ENCODE data around the gene TUBA4A. TPM values are rescaled to one million over a fixed set of nuclear protein-coding genes. Genes with fewer than 3 reads are reported as not detected.

Gene TUBA4A
- total and polyA plus RNA-seq, 2 of the 8 experiments (the other 6 are each of a cell fraction or from before 2014, with no cell fraction given): 67.3 to 172 TPM

- no peaks in the 10 kb centered on the region for H3K79me1 ChIP-seq (ENCODE audit: low read depth, low read length)
- H3K14ac ChIP-seq (ENCODE audit: insufficient read length): no peak overlapping the region
- H2AFZ ChIP-seq (ENCODE audit: low read length): no peak overlapping the region
- TF ChIP-seq SRF (IDR thresholded peaks at IDR 0.05; ENCODE audit: low read depth, low read length) (no peak), HDAC2 (IDR thresholded peaks at IDR 0.05; ENCODE audit: borderline replicate concordance in 1 of 2, low read depth in 2 of 2, low read length in 2 of 2) (no peak), USF2 (IDR thresholded peaks at IDR 0.05; ENCODE audit: low read length) (no peak), TCF12 (IDR thresholded peaks at IDR 0.05; ENCODE audit: low read depth, low read length) (no peak), EP300 (IDR thresholded peaks at IDR 0.05; ENCODE audit: borderline replicate concordance in 1 of 2, low read depth in 2 of 2, low read length in 2 of 2) (no peak), BRCA1 (IDR thresholded peaks at IDR 0.05; ENCODE audit: low read depth, low read length) (no peak)
- TF ChIP-seq, protein P1, sequence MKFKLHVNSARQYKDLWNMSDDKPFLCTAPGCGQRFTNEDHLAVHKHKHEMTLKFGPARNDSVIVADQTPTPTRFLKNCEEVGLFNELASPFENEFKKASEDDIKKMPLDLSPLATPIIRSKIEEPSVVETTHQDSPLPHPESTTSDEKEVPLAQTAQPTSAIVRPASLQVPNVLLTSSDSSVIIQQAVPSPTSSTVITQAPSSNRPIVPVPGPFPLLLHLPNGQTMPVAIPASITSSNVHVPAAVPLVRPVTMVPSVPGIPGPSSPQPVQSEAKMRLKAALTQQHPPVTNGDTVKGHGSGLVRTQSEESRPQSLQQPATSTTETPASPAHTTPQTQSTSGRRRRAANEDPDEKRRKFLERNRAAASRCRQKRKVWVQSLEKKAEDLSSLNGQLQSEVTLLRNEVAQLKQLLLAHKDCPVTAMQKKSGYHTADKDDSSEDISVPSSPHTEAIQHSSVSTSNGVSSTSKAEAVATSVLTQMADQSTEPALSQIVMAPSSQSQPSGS (IDR thresholded peaks at IDR 0.05; ENCODE audit: low read length): no peak
- ChIA-PET POLR2A (ENCODE audit: partially characterized antibody) (no interaction called here), CTCF (ENCODE audit: partially characterized antibody) (interaction anchor here (1.3 to 2.9 kb wide), 2 partner anchors 10 to 23 kb away, joined by 3 to 12 read pairs; no protein-coding TSS in a partner anchor)
- H2AK5ac ChIP-seq (ENCODE audit: low read depth, low read length): no peak overlapping the region
- H3K27ac ChIP-seq (ENCODE audit: low read depth, low read length): no peak overlapping the region
- no peaks in the 10 kb centered on the region for H4K20me1 ChIP-seq (replicated peaks in 1 of 2; ENCODE audit: control insufficient read depth in 1 of 2, insufficient read depth in 2 of 2, low read length in 2 of 2)
- H3K23me2 ChIP-seq (ENCODE audit: low read depth, low read length): no peaks in the 10 kb centered on the region
- H4K91ac ChIP-seq (replicated peaks; ENCODE audit: insufficient read length, low read length): no peak overlapping the region
- H3K4me1 ChIP-seq (replicated peaks in 1 of 4; ENCODE audit: control insufficient read depth in 3 of 4, insufficient read depth in 4 of 4, low read length in 3 of 4): peaks cover 0 to 3% (median 0%) of the 10 kb centered on the region in 4 experiments; a peak in 2 of 7 replicates
- no peaks in the 10 kb centered on the region for H3K36me3 ChIP-seq (ENCODE audit: control insufficient read depth in 2 of 4, insufficient read depth in 4 of 4, low read length in 3 of 4)
- DNase-seq (ENCODE audit: low read depth in 1 of 2, low spot score in 2 of 2) (no peak), FAIRE-seq (no peak)
- no peak overlapping the region for H3K56ac ChIP-seq (replicated peaks; ENCODE audit: insufficient read length, low read depth, low read length)
- H3K4me2 ChIP-seq (ENCODE audit: insufficient read depth in 1 of 2, low read depth in 2 of 2, low read length in 2 of 2): no peak overlapping the region
- no peak overlapping the region for H4K8ac ChIP-seq (ENCODE audit: extremely low read depth, insufficient read depth, low read length)
- WGBS, 2 experiments (ENCODE audit: extremely low coverage in 1 of 2, insufficient coverage in 1 of 2, insufficient read length in 1 of 2, insufficient replicate concordance in 2 of 2, low coverage in 1 of 2, low lambda C conversion rate in 2 of 2, missing lambda C conversion rate in 1 of 2): 82% methylated on average over 4 of the region's 4 CpGs; no CpG with 5 or more reads in 1 of the 2 experiments
- no peak overlapping the region for H3K9ac ChIP-seq (replicated peaks in 1 of 4; ENCODE audit: extremely low read depth in 1 of 4, low read depth in 3 of 4, low read length in 3 of 4)
- no peak overlapping the region for H3K4me3 ChIP-seq (ENCODE audit: extremely low read depth in 1 of 4, insufficient read depth in 2 of 4, low read depth in 3 of 4, low read length in 4 of 4)
- no peak overlapping the region for H2BK20ac ChIP-seq (ENCODE audit: low read length)
- no peaks in the 10 kb centered on the region for H3K9me3 ChIP-seq (ENCODE audit: insufficient read depth in 2 of 2, low read depth in 1 of 2, low read length in 1 of 2)
- no peak overlapping the region for H2BK120ac ChIP-seq (replicated peaks; ENCODE audit: low read depth, low read length)
- no peak overlapping the region for H3K4ac ChIP-seq (replicated peaks; ENCODE audit: insufficient read length, low read depth, low read length)
- peaks cover 0 to 3% (median 0%) of the 10 kb centered on the region in 4 experiments; a peak in 2 of 7 replicates for H3K27me3 ChIP-seq (replicated peaks in 1 of 4; ENCODE audit: control insufficient read depth in 3 of 4, extremely low read depth in 1 of 4, insufficient read depth in 3 of 4, low read length in 3 of 4)
- H2BK5ac ChIP-seq (ENCODE audit: low read depth, low read length): no peak overlapping the region
- no peak overlapping the region for H4K5ac ChIP-seq (ENCODE audit: insufficient read length, low read depth, low read length)
- H2BK12ac ChIP-seq (ENCODE audit: low read depth, low read length): no peak overlapping the region
- no peaks in the 10 kb centered on the region for H3K79me2 ChIP-seq (ENCODE audit: control insufficient read depth in 1 of 2, insufficient read depth in 2 of 2, low read length in 2 of 2)
- H3K18ac ChIP-seq (ENCODE audit: extremely low read depth, low read length): no peak overlapping the region
- no peak overlapping the region for H3K23ac ChIP-seq (ENCODE audit: insufficient read length)
- no peak overlapping the region for H2BK15ac ChIP-seq (ENCODE audit: low read length)
These were observed 18.6 kb upstream of the TUBA4A start for GRCh38 chr2:219272356-219272755.

All from H1 (cell line).